ENCODE data around the gene ZNF750.

The ZNF750 gene

GRCh38 chr17:82835122-82835521, 4.7 kb downstream of the ZNF750 start:
- H3K79me2 ChIP-seq (ENCODE audit: insufficient read depth, low read length) = no peaks in the 10 kb centered on the region
- no peaks in the 10 kb centered on the region for H3K9me3 ChIP-seq (ENCODE audit: low read length)
- no peak for TF ChIP-seq EZH2 (IDR thresholded peaks at IDR 0.05; ENCODE audit: borderline replicate concordance, low read length)
- TF ChIP-seq, protein P1, sequence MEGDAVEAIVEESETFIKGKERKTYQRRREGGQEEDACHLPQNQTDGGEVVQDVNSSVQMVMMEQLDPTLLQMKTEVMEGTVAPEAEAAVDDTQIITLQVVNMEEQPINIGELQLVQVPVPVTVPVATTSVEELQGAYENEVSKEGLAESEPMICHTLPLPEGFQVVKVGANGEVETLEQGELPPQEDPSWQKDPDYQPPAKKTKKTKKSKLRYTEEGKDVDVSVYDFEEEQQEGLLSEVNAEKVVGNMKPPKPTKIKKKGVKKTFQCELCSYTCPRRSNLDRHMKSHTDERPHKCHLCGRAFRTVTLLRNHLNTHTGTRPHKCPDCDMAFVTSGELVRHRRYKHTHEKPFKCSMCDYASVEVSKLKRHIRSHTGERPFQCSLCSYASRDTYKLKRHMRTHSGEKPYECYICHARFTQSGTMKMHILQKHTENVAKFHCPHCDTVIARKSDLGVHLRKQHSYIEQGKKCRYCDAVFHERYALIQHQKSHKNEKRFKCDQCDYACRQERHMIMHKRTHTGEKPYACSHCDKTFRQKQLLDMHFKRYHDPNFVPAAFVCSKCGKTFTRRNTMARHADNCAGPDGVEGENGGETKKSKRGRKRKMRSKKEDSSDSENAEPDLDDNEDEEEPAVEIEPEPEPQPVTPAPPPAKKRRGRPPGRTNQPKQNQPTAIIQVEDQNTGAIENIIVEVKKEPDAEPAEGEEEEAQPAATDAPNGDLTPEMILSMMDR (IDR thresholded peaks at IDR 0.05; ENCODE audit: low read length) = no peak
- no peak overlapping the region for H3K4me2 ChIP-seq (ENCODE audit: low read length)
- H3K9me2 ChIP-seq (ENCODE audit: low read depth, low read length) = no peaks in the 10 kb centered on the region
- no peak overlapping the region for H2AFZ ChIP-seq (ENCODE audit: low read length)
- H3F3A ChIP-seq (ENCODE audit: insufficient read depth, low read length) = no peaks in the 10 kb centered on the region
- H3K27me3 ChIP-seq (ENCODE audit: insufficient read depth, low read length) = no peaks in the 10 kb centered on the region
- H3K36me3 ChIP-seq (ENCODE audit: insufficient read depth, low read length) = 0 out of 2 replicates have a peak, but pooled peaks cover 3% of the 10 kb centered on the region
- no peak overlapping the region for H3K4me3 ChIP-seq (ENCODE audit: low read depth, low read length, poor library complexity, severe bottlenecking)
- H3K9ac ChIP-seq (ENCODE audit: low read length) = no peak overlapping the region
- no peaks in the 10 kb centered on the region for H4K20me1 ChIP-seq (ENCODE audit: insufficient read depth, low read length)
- H3K27ac ChIP-seq (ENCODE audit: low read depth, low read length, poor library complexity, severe bottlenecking) = no peak overlapping the region
- no peaks in the 10 kb centered on the region for H3K4me1 ChIP-seq (ENCODE audit: insufficient read depth, low read length, severe bottlenecking)

GRCh38 chr17:82832881-82833475, 6.8 kb downstream of the ZNF750 start:
- peaks cover 13% of the 10 kb centered on the region; the same call in 1 of the 2 replicates for H3K36me3 ChIP-seq (ENCODE audit: insufficient read depth, low read length)

GRCh38 chr17:82832411-82832810, 7.4 kb downstream of the ZNF750 start:
- TF ChIP-seq EZH2 (IDR thresholded peaks at IDR 0.05; ENCODE audit: borderline replicate concordance, low read length) = no peak
- TF ChIP-seq, protein P1 (IDR thresholded peaks at IDR 0.05; ENCODE audit: low read length) = no peak
- peaks cover 19% of the 10 kb centered on the region; the same call in 1 of the 2 replicates for H3K36me3 ChIP-seq (ENCODE audit: insufficient read depth, low read length)
- H3K79me2 ChIP-seq (ENCODE audit: insufficient read depth, low read length) = no peaks in the 10 kb centered on the region
- no peaks in the 10 kb centered on the region for H3K27me3 ChIP-seq (ENCODE audit: insufficient read depth, low read length)
- H3K4me2 ChIP-seq (ENCODE audit: low read length) = no peak overlapping the region
- no peaks in the 10 kb centered on the region for H3K9me2 ChIP-seq (ENCODE audit: low read depth, low read length)
- no peaks in the 10 kb centered on the region for H3F3A ChIP-seq (ENCODE audit: insufficient read depth, low read length)
- H3K9ac ChIP-seq (ENCODE audit: low read length) = no peak overlapping the region
- no peaks in the 10 kb centered on the region for H3K4me1 ChIP-seq (ENCODE audit: insufficient read depth, low read length, severe bottlenecking)
- no peaks in the 10 kb centered on the region for H4K20me1 ChIP-seq (ENCODE audit: insufficient read depth, low read length)
- no peak overlapping the region for H2AFZ ChIP-seq (ENCODE audit: low read length)
- H3K27ac ChIP-seq (ENCODE audit: low read depth, low read length, poor library complexity, severe bottlenecking) = no peak overlapping the region
- H3K9me3 ChIP-seq (ENCODE audit: low read length) = no peaks in the 10 kb centered on the region
- H3K4me3 ChIP-seq (ENCODE audit: low read depth, low read length, poor library complexity, severe bottlenecking) = no peak overlapping the region

More at GRCh38 chr17:82832881-82833475, 6.8 kb downstream of the ZNF750 start:
- Histone ChIP-seq H3K9me2 (ENCODE audit: low read depth, low read length) (no peaks in the 10 kb centered on the region), H3K27me3 (ENCODE audit: insufficient read depth, low read length) (no peaks in the 10 kb centered on the region), H3K79me2 (ENCODE audit: insufficient read depth, low read length) (no peaks in the 10 kb centered on the region), H3K9ac (ENCODE audit: low read length) (no peak overlapping the region), H3K27ac (ENCODE audit: low read depth, low read length, poor library complexity, severe bottlenecking) (no peak overlapping the region), H4K20me1 (ENCODE audit: insufficient read depth, low read length) (no peaks in the 10 kb centered on the region), H3K4me3 (ENCODE audit: low read depth, low read length, poor library complexity, severe bottlenecking) (no peak overlapping the region), H3K9me3 (ENCODE audit: low read length) (no peaks in the 10 kb centered on the region), H3F3A (ENCODE audit: insufficient read depth, low read length) (no peaks in the 10 kb centered on the region), H3K4me2 (ENCODE audit: low read length) (no peak overlapping the region), H2AFZ (ENCODE audit: low read length) (no peak overlapping the region), H3K4me1 (ENCODE audit: insufficient read depth, low read length, severe bottlenecking) (no peaks in the 10 kb centered on the region)
- TF ChIP-seq, protein P1 (IDR thresholded peaks at IDR 0.05; ENCODE audit: low read length) = no peak
- TF ChIP-seq EZH2 (IDR thresholded peaks at IDR 0.05; ENCODE audit: borderline replicate concordance, low read length) = no peak

Measured in OCI-LY1 (cell line).